ENCODE data around the gene NELL1.

Gene NELL1

GRCh38 chr11:20821046-20821445, 151.7 kb downstream of the NELL1 start:
- no peak overlapping the region for H3K4me3 ChIP-seq (replicated peaks; ENCODE audit: low read depth, low read length)
- no peak for TF ChIP-seq CTCF (IDR thresholded peaks at IDR 0.05; ENCODE audit: low read length, missing control alignments)
- DNase-seq (ENCODE audit: low read depth) = no peak

GRCh38 chr11:20821470-20821869, 152.1 kb downstream of the NELL1 start:
- H3K4me3 ChIP-seq (replicated peaks; ENCODE audit: low read depth, low read length) = no peak overlapping the region
- DNase-seq (ENCODE audit: low read depth) = no peak
- no peak for TF ChIP-seq CTCF (IDR thresholded peaks at IDR 0.05; ENCODE audit: low read length, missing control alignments)

- DNase-seq (ENCODE audit: low read depth) = no peak
- TF ChIP-seq CTCF (IDR thresholded peaks at IDR 0.05; ENCODE audit: low read length, missing control alignments) = no peak
- no peak overlapping the region for H3K4me3 ChIP-seq (replicated peaks; ENCODE audit: low read depth, low read length)
Observed at GRCh38 chr11:20824773-20825172, 155.4 kb downstream of the NELL1 start.

- no peak overlapping the region for H3K4me3 ChIP-seq (replicated peaks; ENCODE audit: low read depth, low read length)
- TF ChIP-seq CTCF (IDR thresholded peaks at IDR 0.05; ENCODE audit: low read length, missing control alignments) = no peak
- DNase-seq (ENCODE audit: low read depth) = no peak
Observed at GRCh38 chr11:20835561-20835960, 166.2 kb downstream of the NELL1 start.

GRCh38 chr11:20839231-20839630, 169.8 kb downstream of the NELL1 start:
- TF ChIP-seq CTCF (IDR thresholded peaks at IDR 0.05; ENCODE audit: low read length, missing control alignments) = no peak
- H3K4me3 ChIP-seq (replicated peaks; ENCODE audit: low read depth, low read length) = no peak overlapping the region
- no peak for DNase-seq (ENCODE audit: low read depth)

- no peak for TF ChIP-seq CTCF (IDR thresholded peaks at IDR 0.05; ENCODE audit: low read length, missing control alignments)
- H3K4me3 ChIP-seq (replicated peaks; ENCODE audit: low read depth, low read length) = no peak overlapping the region
Observed at GRCh38 chr11:20840341-20840740, 171.0 kb downstream of the NELL1 start.

GRCh38 chr11:20844216-20844615, 174.8 kb downstream of the NELL1 start:
- no peak for TF ChIP-seq CTCF (IDR thresholded peaks at IDR 0.05; ENCODE audit: low read length, missing control alignments)
- no peak overlapping the region for H3K4me3 ChIP-seq (replicated peaks; ENCODE audit: low read depth, low read length)
- no peak for DNase-seq (ENCODE audit: low read depth)

More at GRCh38 chr11:20840341-20840740, 171.0 kb downstream of the NELL1 start:
- DNase-seq (ENCODE audit: low read depth) = no peak
